Ramos (cell line): ENCODE results near the gene SPTBN1.
"Not testable (repeated sequence)": the region's sequence is repeated elsewhere in the genome, so short reads cannot be mapped to it uniquely, and the experiment has no call there.

Source experiments
- in situ Hi-C: fragments of 300-500 bp; cut with MboI; formaldehyde crosslinking; loops from one replicate; pipeline ENCODE4 v1.14.3; 2022; ENCODE audit warnings: low sequenced_read_pairs; ENCODE audit not compliant: unreplicated experiment

SPTBN1 gene

GRCh38 chr2:54675281-54675680, 219.2 kb downstream of the SPTBN1 start:
- in situ Hi-C loops = no loop called here

GRCh38 chr2:54675738-54676137, 219.6 kb downstream of the SPTBN1 start:
- in situ Hi-C loops = no loop called here

GRCh38 chr2:54676656-54677055, 220.5 kb downstream of the SPTBN1 start:
- in situ Hi-C loops = no loop called here

GRCh38 chr2:54677476-54678265, 221.5 kb downstream of the SPTBN1 start:
- in situ Hi-C loops = no loop called here

- in situ Hi-C loops = no loop called here
Measured at GRCh38 chr2:54678719-54679118, 222.6 kb downstream of the SPTBN1 start.

GRCh38 chr2:54680397-54681041, 224.4 kb downstream of the SPTBN1 start:
- in situ Hi-C loops = no loop called here

- in situ Hi-C loops = no loop called here
Measured at GRCh38 chr2:54681416-54681815, 225.3 kb downstream of the SPTBN1 start.

- in situ Hi-C loops = no loop called here
Measured at GRCh38 chr2:54683596-54683995, 227.5 kb downstream of the SPTBN1 start.

- in situ Hi-C loops = no loop called here
Measured at GRCh38 chr2:54685263-54685775, 229.2 kb downstream of the SPTBN1 start.

GRCh38 chr2:54687595-54688152, 231.5 kb downstream of the SPTBN1 start:
- in situ Hi-C loops = no loop called here

GRCh38 chr2:54691445-54692135, 235.5 kb downstream of the SPTBN1 start:
- in situ Hi-C loops = no loop called here

- in situ Hi-C loops = no loop called here
Measured at GRCh38 chr2:54692556-54692955, 236.4 kb downstream of the SPTBN1 start.

GRCh38 chr2:54695378-54695777, 239.3 kb downstream of the SPTBN1 start:
- in situ Hi-C loops = no loop called here

GRCh38 chr2:54697934-54698333, 241.8 kb downstream of the SPTBN1 start:
- in situ Hi-C loops = no loop called here

GRCh38 chr2:54698926-54699325, 242.8 kb downstream of the SPTBN1 start:
- in situ Hi-C loops = not testable (repeated sequence)

GRCh38 chr2:54699665-54700064, 243.5 kb downstream of the SPTBN1 start:
- in situ Hi-C loops = loop anchor here (10.0 kb wide), 1 partner anchor 585 kb away; the partner anchor contains the start of gene ACYP2

GRCh38 chr2:54701029-54701428, 244.9 kb downstream of the SPTBN1 start:
- in situ Hi-C loops = loop anchor here (10.0 kb wide), 1 partner anchor 586 kb away; the partner anchor contains the start of gene ACYP2

GRCh38 chr2:54704238-54704637, 248.1 kb downstream of the SPTBN1 start:
- in situ Hi-C loops = loop anchor here (10.0 kb wide), 1 partner anchor 589 kb away; the partner anchor contains the start of gene ACYP2

GRCh38 chr2:54704688-54705605, 248.8 kb downstream of the SPTBN1 start:
- in situ Hi-C loops = loop anchor here (5.0 to 10.0 kb wide), 2 partner anchors 183 to 590 kb away; partner anchors contain the start of gene ACYP2
